SIG-M5 treated with dmso at 0.1 percent for 504 hours (cell line): ENCODE data around the gene EFNA5.

Source experiments
- DNase-seq: peaks from one replicate; lab custom pipeline; 2025; ENCODE audit not compliant: unreplicated experiment; lab: John Stamatoyannopoulos, UW

The EFNA5 gene

DNA sequence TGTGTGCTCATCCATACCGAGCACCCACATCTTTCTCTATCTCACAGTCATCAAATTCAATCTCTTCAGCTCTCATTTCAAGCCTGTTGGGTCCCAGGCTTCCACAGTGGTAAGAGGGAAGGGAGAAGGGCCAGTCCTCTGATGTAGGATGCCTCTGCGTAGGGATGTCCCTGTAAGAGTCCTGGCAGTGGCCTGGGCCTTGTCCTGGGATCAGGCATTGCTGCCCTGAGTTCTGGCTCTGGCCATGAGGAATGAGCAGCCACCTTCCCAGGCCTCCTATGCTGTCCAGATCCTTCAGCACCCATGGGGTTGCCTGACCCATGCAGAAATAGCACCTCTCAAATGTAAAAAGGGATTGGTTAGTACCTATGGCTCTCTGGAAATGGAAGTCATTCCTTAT lies 121.2 kb downstream of the EFNA5 start:
- DNase-seq, result no peak

DNA sequence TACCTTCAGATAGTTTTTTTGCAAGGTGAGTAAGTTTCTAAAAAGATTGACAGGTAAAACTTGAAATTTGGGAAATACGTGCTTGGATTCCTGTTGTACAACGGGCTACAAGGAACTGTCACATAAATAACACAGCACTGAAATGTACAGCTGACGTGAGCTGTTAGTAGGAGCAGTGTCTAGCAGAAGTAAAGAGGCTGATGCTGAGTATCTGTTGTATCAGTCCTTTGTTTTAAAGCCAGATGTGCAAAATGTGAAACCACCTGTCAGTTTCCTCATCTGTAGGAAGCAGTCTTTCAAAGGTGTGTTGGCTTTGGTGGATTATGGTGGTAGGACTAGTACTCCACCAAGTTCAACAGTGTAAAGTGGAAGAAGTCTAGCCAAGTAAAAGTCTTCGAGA lies 122.3 kb downstream of the EFNA5 start:
- DNase-seq, result no peak

- no peak for DNase-seq
Measured at GRCh38 chr5:107546719-107547118, 124.0 kb downstream of the EFNA5 start.

DNA sequence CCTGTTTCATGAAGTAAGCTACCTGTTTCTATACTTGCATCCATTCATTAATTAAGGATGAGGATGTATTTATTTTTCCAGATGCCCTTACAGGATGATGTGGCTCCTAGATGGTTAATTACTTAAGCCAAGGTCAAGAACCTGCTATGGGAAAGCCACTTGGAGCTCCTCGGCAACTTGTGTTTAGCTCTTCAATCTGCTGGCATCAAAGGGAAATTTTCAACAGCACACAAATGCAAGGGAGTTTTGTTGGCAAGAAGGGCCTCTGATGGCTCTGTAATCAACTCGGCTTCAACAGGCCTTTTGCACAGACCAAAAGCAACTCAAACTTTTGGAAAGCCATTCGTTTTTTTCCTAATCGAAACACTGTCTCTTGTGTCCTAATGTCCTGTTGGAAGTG lies 125.3 kb downstream of the EFNA5 start:
- no peak for DNase-seq

- no peak for DNase-seq
Measured at GRCh38 chr5:107544967-107545366, 125.8 kb downstream of the EFNA5 start.

- DNase-seq, result no peak
Measured at GRCh38 chr5:107544476-107544875, 126.3 kb downstream of the EFNA5 start.

GRCh38 chr5:107543868-107544267 lies 126.9 kb downstream of the EFNA5 start:
- no peak for DNase-seq

DNA sequence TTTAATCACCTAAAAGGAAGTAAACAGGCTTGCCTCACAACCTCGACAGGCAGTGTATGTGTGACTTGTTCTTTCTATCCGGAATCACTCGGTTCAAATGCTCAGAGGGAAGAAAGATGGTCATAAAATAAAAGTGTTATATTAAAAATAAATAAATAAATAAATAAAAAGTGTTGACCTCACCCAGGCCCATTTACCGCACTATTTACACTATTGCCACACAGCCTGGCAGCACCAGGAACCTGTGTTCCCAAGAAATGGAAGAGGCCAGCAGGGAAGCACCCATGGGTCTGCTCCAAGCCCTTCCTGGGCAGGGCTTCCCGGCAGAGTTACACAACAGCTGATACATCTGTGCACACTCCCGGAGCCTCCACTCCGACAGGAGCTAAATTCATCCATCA lies 127.9 kb downstream of the EFNA5 start:
- no peak for DNase-seq

DNA sequence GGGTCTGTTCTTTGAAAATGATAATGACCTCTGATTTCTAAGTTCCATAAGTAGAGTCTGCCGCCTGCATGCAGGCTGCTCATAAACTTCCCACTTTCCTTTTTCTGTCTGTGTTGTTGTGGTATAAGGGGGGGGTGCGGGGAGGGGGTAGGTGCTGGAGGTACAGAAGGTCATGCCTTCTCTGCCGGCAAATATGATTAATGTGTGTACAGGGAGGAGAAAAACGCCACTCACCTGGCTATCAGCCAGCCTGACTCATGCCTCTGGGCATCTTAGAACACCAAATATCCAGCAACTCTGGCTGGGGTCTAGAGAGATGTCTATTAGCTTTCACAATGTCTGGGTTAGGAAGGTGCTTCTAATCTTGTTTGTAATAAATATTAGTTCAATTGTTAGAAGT lies 128.3 kb downstream of the EFNA5 start:
- DNase-seq, result no peak

GRCh38 chr5:107541400-107541799 lies 129.3 kb downstream of the EFNA5 start:
- no peak for DNase-seq

DNA sequence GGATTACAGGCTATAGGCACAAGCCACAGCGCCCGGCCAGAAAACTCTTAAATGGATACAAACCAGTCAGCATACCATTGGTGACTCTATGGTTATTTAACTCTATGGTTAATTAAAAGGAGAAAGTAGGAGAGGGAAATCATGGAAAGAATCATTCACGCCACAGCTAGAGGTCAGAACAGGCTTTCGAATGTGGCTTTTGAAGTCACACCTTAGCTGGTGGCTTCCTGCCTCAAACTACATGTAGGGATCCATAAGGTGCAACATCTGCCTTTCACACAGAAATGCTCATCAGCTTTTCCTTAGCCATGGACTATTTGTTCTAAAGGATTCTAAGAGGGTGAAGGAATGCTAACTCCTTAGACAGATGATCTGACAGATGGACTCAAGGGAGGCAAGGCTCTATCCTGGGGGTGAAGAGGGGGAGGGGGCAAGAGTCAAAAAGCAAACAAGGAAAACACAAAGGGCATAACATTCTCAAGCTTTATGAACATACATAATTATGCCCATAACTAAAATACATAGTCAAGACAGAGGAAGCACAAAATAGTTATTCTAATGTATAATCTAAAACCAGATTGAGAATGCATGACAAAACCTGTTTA lies 130.9 kb downstream of the EFNA5 start:
- DNase-seq, result no peak

- no peak for DNase-seq
Measured at GRCh38 chr5:107538805-107539445, 131.8 kb downstream of the EFNA5 start.

DNA sequence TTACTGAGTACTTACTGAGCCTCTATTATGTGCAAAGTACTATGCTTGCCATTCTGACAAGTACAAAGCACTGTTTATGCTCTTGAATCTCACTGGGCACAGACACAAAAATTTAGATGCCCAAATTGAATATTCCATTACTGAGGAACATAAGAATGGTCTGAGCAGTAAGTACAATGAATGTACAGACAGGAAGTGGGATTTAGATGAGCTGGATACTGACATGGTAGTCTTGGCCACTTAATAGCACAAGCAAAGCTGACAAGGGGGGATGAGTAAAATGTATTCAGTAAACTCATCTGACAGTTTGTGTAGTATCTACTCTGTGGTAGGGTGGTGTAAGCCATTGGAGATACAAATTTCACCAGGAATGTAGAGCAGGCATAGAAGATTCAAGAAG lies 132.4 kb downstream of the EFNA5 start:
- no peak for DNase-seq

DNA sequence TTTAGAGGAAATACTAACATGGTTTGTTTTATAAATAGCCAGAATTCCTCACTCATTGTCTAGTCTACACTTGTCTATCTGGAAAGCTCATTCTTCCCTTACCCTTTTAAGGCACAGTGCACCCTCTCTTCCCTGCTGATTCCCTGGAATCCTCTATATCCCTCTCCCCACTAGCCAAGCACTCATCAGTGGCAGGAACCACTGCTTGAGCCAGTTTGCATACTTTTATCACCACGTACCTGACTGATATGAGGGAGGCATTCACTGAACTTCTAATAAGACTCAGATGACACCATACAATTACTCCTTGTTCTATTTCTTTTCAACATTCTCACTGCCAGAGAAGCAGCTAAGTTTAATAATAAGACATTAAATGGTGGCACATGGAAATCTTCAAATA lies 134.9 kb downstream of the EFNA5 start:
- DNase-seq, result no peak

- DNase-seq, result no peak
Measured at GRCh38 chr5:107533910-107534876, 136.5 kb downstream of the EFNA5 start.

GRCh38 chr5:107532916-107533315 lies 137.8 kb downstream of the EFNA5 start:
- DNase-seq, result no peak

GRCh38 chr5:107532169-107532878 lies 138.4 kb downstream of the EFNA5 start:
- DNase-seq, result no peak

GRCh38 chr5:107531308-107531707 lies 139.4 kb downstream of the EFNA5 start:
- no peak for DNase-seq

- no peak for DNase-seq
Measured at GRCh38 chr5:107529618-107530017, 141.1 kb downstream of the EFNA5 start.

DNA sequence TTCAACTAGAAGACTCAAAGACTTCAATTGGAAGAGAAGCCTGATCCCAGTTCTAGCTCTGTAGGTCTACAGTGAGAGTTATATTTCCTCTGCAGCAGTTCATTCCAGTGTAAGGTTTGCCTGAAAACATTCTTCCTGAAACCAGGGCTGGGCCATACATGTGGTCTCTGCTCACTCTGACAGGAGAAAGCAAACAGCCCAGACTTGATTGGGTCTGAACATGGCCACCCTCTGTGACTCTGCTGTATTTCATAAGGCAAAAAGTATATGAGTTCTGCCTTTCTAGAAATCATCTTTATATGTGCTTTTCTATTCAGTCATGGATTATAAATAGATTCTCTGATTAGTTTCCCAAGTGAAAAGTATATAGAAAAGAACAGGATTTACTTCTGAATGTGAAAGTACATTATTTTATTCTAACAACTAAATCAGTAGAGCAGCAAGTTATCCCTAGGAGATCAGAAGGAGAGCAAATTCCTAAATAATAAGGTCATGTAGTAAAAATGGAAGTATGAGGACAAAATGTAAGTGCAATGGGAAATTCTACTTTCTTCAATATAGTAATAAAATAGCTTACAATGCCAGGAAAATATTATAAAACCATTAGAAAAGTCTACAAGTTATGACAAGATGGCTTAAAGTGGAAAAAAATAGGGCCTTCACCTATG lies 144.3 kb downstream of the EFNA5 start:
- DNase-seq, result no peak

- DNase-seq, result no peak
Measured at GRCh38 chr5:107524111-107524510, 146.6 kb downstream of the EFNA5 start.
